Lung microvascular endothelial cell (primary cell): ENCODE data around the gene ACER3. TPM values are rescaled to one million over a fixed set of nuclear protein-coding genes. Genes with fewer than 3 reads are reported as not detected.
"Not testable (repeated sequence)": the region's sequence is repeated elsewhere in the genome, so short reads cannot be mapped to it uniquely, and the experiment has no call there.

Source experiments
- DNase-seq, 2 donors: peaks; one replicate each; pipeline versions ENCODE4 v3.0.0 to v3.0.0-alpha.2; 2010; ENCODE audit warnings: low read depth in 2 of 2
- total RNA-seq: library from RNA; depleted of rRNA; stranded (reverse); fragments of >200 nt; gene quantifications from 2 replicates; pipeline ENCODE4 v1.2.1, GENCODE V29; 2014

Gene ACER3
- total RNA-seq, result 10.7 and 13.5 TPM in 2 replicates

DNA sequence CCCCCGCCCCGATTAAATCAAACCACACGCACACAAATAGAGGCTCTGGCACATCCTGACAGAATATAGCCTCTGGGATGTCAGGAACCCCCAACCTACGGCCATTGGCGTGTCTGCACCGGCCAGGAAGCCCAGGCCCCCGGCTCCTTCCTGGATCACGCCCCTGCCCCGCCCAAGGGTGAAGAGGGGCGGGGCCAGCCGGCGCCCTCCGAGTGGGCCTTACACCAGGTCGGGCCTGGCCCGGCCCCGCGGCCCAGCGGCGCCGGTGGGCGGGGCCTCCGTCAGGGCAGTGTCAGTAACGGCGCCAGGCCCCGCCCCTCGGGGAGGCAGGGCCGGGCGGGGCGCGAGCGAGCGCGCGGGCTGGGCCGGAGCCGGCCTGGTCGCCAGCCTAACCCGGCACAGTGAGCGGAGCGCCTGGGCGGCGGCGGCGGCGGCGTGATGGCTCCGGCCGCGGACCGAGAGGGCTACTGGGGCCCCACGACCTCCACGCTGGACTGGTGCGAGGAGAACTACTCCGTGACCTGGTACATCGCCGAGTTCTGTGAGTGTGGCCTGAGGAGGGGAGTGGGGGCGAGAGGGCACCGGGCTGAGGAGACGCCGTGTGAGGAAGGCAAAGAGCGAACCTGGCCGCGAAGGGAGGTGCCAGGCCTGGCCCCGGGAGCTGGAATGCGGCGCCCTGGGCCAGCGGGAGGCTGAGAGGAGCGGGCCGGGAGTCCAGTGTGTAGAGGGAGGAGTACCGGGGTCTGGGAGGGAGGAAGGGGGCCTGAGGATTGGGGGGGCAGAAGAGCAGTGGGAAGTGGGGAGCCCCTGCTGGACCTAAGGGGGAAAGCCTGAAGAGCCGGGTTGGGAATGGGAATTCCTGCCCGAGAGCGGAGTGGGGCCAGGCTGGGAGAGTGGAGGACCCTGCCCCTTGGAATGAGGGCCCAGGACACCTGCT lies at the start of gene ACER3:
Gene ACER3 (plus strand): TSS at position 380 of the 937 bp plus-strand sequence. CDS start 59 bp downstream, at position 439.
- peak; percentile 90 to 95 for DNase-seq

DNA sequence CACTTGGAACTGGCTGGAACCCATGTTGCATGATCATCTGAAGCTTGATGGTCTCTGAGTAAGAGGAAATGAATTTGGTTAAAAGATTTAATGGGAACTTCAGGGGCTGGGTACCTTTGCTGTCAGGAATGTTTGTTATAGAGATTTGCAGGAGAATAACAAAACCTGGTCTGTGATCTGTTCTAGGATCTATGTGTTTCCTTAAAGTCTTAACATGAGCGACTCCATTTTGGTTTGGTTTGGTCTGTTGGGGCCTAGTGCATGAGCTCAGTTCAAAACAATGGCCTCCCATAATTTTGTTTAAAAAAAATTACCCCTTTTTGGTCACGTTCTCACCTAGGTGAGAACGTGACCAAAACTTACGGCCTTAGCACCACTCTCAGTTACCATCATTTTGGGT lies 49.5 kb upstream of the ACER3 start:
- no peak for DNase-seq

DNA sequence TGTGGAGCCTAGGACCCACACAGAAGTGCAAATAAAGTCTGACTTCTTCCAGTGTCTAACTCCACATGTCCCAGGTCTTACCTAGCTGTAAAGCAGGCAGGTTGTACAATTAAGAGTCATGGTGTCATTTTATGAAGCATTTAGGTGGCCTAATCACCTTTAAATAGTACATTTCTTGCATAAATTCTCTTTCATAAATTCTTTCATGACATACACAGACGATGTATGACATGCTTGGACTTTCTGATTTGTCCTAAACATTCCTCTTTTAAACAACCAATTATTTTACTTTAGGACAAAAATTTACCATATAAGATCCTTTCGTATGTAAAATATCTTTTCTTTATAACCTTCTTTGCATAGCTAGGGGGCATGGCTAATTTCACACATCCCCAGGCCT lies 46.3 kb upstream of the ACER3 start:
- no peak for DNase-seq

DNA sequence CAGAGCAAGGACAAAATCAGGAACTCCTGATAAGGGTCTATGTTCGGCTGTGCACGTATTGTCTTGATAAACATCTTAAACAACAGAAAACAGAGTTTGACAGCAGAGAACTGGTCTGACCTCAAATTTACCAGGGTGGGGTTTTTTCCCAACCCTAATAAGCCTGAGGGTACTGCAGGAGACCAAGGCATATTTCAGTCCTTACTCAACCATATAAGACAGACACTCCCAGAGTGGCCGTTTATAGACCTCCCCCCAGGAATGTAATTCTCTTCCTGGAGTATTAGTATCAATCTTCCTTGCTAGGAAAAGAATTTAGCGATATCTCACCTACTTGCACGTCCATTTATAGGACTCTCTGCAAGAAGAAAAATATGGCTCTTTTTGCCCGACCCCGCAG lies 45.0 kb upstream of the ACER3 start:
- not testable (repeated sequence) for DNase-seq

DNA sequence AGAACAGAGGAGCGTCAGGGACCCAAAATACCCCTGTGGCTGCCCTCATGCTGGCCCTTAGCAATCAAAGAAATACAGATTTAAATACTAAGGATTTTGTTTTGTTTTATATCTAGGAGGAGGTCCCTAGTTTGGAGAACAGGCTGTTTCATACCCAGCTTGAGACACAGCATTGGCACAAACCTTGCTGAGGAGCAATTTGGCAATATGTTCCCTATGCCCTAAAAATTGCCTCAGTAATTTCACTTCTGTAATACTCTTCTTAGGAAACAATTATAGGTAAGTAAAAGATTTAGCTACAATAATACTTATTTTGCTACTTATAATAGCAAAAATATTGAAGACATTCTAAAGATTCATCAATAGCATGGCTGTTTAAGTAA lies 40.5 kb upstream of the ACER3 start:
- no peak for DNase-seq

DNA sequence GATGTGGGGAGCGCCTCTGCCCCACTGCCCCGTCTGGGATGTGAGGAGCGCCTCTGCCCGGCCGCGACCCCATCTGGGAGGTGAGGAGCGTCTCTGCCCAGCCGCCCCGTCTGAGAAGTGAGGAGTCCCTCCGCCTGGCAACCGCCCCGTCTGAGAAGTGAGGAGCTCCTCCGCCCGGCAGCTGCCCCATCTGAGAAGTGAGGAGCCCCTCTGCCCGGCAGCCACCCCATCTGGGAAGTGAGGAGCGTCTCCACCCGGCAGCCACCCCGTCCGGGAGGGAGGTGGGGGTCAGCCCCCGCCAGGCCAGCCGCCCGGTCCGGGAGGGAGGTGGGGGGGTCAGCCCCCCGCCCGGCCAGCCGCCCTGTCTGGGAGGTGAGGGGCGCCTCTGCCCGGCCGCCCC lies 39.3 kb upstream of the ACER3 start:
- DNase-seq, result not testable (repeated sequence)

DNA sequence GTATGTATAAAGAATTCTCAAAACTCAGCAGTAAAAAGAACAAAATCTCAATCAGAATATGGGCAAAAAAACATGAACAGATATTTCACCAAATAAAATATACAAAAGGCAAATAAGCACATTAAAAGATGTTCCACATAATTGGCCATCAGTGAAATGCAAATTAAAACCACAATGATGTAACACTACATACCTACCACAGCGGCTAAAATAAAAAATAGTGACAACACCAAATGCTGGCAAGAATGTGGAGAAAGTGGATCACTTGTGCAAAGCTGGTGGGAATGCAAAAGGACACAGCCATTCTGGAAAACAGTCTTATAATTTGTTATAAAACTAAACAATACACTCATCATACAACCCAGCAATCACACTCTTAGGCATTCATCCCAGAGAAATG lies 38.3 kb upstream of the ACER3 start:
- no peak for DNase-seq

DNA sequence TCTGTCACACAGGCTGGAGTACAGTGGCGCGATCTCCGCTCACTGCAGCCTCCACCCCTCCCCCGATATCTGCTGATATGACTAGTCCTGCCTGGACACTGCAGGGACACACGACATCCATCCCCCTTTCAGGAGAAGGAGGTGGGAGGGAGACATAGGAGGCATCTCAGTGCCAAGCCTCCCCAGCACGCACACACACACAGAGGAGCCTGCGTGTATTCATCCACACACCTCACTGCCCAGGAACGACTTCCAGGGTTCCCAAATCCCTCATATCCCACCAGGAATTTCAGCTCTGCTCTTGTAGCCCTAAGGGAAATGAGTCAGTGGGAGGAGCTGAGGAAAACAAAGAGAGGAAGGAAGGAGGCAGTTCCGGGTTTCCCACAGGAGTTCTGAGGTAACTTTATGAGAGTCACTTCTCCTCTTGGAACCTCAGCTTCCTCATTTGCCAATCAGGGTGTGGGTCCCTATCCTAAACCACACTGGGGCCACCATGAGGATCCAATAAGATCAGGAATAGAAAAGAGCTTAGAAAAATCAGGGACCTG lies 37.2 kb upstream of the ACER3 start:
- peak; percentile 98 for DNase-seq

DNA sequence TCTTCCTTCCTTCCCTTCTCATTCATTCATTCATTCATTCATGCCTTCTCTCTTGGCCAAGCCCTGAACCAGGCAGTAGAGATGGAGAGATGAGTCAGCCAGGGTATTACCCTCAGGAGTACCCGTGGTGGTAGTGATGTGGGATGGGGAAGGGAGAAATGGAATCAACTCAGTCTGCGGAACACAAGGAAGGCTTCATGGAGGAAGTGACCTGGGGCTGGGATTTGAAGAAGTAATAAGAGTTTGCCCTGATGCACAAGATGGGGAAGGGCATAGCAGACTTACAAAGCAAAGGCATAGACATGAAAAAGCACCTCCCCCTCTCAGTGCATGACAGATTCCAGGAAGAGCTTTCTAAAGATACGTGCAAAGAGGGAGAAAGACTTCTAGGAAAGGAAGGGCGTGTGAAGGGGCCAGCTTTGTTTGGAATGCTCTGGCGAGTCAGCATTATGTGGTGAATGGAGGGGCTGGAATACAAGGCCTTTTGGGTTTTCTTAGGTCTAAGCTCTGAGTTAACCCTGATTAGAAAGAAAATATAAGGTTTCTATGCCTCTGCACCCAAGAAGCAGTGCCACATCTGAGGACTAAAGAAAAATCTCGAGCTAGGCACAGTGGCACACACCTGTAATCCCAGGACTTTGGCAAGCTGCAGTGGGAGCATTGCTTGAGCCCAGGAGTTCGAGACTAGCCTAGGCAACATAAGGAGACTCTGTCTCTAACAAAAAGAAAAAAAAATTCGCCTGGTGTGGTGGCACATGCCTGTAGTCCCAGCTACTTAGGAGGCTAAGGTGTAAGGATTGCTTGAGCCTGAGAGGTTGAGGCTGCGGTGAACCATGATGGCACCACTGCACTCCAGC lies 36.4 kb upstream of the ACER3 start:
- peak; percentile 66 to 88 for DNase-seq

DNA sequence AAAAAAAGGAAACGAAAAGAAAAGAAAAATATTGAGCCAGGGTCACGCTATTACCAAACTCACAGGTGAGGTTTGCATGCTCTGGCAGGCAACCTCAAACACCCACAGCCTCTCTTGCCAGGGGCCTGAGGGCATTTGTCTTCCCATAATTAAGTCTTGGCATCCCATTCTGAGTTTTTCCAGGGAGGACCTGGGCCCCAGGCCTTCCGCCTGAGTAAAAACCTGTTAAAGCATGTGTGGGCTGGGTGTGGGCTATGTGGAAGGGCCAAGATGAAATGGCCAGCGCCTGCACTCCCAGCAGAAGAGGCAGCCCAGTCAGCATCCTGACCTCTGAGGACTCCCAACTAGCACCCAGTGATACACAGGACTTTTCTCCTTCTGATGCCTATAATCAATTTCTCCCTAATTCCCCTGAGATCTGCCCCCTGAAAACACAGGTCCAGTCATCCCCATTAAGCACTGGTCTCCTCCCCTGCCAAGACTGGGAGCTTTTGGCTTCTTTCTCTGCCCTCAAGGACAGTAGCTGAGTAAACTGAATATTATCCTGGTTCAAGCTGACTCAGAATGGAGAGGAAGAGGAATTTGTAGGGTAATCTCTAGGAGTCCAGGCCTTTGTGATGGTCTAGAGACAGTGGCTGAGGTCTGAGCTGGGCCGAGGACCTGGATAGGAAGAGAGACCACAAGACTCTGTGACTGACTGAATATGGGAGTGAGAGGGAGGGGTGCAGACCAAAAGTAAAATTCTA lies 35.6 kb upstream of the ACER3 start:
- peak in 1 of 2 donors; percentile 63 for DNase-seq

DNA sequence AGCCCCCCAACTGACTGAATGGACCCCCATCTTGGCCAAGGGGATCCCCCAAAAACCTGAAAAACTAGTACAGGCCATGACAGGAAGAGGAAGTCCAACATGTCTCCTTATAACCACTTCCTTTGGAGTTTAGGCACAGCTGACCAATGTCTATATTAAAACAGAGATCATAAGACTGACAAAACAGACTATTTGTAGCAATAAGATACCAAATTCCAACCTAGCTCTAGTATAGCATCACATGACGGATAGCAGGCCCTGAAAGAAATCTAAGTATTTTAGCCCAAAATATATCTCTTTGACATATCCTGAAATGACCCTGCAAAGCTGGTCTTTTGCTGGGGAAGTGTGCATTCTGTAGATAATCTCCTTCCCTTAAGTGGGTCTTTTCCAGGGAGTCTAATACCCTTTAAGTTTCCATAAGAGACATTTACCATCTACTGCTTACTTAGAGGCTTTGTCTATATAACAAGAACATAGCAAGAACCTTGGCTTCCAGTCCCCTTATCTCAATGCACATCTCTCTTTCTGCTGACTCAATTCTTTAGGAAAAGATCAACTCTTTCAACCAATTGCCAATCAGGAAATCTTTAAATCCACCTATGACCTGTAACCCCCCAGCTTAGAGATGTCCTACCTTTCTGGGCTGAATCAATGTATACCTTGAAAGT lies 34.9 kb upstream of the ACER3 start:
- no peak for DNase-seq

DNA sequence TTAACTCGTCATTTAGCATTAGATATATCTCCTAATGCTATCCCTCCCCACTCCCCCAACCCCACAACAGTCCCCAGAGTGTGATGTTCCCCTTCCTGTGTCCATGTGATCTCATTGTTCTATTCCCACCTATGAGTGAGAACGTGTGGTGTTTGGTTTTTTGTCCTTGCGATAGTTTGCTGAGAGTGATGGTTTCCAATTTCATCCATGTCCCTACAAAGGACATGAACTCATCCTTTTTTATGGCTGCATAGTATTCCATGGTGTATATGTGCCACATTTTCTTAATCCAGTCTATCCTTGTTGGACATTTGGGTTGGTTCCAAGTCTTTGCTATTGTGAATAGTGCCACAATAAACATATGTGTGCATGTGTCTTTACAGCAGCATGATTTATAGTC lies 34.2 kb upstream of the ACER3 start:
- DNase-seq, result not testable (repeated sequence)

DNA sequence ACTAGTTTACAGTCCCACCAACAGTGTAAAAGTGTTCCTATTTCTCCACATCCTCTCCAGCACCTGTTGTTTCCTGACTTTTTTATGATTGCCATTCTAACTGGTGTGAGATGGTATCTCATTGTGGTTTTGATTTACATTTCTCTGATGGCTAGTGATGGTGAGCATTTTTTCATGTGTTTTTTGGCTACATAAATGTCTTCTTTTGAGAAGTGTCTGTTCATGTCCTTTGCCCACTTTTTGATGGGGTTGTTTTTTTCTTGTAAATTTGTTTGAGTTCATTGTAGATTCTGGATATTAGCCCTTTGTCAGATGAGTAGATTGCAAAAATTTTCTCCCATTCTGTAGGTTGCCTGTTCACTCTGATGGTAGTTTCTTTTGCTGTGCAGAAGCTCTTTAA lies 33.7 kb upstream of the ACER3 start:
- DNase-seq, result not testable (repeated sequence)

DNA sequence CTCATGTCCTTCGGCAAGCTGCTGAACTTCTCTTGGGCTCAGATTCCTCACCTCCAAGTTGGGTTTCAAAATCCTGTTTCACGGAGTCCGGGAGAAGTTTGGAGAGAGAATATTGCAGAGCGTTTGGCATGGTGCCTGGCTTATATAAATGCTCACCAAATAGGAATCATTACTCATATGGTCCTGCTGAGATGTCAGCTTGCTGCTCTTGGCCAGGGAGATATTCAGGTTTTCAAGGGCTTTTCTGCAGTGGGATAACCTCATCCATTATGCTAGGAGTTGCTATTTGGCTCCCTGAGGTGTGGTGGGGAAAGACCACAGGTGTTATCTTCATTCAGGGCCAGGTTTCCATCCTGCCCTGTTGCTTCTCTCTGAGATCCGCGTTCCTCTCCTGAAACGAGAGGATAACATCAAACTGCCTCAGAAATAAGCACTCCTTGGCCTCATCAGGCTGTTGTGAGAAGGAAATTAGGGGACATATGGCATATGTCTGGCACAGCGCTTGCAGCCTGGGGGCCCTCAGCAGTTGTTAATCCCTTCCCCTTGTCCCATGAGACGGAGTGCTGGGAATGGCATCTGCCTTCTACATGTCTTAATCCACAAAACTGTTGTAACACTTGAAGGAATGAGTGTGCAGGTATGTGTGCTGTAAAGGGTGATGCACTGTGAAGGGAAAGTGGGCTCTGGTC lies 29.9 kb upstream of the ACER3 start:
- peak; percentile 40 to 66 for DNase-seq

DNA sequence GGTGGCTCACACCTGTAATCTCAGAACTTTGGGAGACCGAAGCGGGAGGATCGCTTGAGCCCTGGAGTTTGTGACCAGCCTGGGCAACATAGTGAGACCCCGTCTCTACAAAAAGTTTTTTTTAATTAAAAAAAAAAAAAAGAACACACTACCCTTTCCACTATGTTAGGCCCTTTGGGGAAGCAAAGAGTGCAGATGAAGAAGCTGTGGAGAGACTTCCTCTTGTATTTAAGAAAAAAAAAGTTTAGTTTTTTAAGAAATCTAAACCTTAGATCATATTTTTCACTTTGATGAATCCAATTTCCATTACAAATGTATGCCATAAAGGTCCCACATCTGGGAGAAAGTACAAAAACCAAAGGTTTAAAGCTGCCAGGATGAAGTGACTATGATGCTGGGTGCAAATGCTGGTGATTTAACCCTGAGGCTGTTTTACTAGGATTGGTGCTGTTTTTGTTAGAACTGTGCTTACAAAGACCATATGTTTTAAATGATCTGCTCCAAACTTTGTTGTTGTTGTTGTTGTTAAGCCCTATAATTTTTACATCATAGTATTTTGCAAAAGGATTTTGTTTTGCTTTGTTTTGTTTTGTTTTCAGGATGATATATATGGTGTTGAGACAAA lies 28.9 kb upstream of the ACER3 start:
- no peak for DNase-seq

DNA sequence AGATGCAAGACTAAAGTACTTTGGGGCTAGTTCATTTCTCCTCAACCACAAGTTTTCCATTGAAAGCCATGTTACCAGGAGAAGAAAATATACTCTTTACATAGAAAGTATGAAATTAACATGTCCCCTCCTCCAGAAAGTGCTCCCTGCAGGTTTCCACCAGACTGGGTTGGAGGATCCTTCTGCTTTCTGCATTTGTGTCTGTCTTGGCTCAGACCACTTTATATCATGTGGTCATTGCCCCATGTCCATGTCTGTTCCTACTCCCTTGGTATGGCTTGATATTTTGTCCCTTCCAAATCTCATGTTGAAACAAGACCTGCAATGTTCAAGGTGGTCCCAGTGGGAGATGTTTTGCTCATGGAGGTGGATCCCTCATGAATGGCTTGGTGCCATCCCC lies 28.4 kb upstream of the ACER3 start:
- DNase-seq, result no peak

DNA sequence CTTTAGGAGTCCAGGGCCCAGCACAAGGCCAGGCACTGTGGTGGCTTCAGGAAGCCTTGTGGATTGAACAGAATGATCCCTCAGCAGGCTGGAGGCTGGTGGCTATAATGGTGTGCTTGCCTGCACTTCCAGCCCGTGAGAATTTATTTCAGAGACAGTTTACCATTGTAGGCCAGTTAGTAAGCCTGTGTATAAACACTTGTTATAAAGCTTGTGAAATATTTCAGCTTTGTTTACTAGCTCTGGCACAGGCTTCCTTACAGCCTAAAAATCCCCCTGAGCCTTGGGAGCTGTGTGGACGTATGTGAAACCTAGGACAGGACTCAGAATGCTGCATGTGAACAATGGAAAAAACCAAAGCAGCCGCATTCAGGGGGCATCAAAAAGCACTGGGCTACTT lies 26.6 kb upstream of the ACER3 start:
- DNase-seq, result no peak

DNA sequence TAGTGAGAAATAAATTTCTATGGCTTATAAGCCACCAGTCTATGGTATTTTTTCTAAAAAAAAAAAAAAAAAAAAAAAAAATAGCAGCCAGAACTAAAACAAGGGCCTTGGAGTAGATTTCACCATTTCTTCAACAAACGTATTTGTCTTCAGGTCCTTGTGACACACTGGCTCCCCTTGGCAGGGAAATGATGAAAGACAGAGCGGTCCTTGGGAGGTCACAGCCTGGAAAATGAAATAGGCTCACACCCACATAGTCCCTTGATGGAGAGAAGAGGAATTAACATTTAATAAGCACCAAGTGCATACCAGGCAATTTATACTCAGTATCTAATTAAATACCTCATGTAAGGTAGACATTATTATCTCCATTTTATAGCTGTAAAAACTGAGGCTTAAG lies 25.7 kb upstream of the ACER3 start:
- no peak for DNase-seq

DNA sequence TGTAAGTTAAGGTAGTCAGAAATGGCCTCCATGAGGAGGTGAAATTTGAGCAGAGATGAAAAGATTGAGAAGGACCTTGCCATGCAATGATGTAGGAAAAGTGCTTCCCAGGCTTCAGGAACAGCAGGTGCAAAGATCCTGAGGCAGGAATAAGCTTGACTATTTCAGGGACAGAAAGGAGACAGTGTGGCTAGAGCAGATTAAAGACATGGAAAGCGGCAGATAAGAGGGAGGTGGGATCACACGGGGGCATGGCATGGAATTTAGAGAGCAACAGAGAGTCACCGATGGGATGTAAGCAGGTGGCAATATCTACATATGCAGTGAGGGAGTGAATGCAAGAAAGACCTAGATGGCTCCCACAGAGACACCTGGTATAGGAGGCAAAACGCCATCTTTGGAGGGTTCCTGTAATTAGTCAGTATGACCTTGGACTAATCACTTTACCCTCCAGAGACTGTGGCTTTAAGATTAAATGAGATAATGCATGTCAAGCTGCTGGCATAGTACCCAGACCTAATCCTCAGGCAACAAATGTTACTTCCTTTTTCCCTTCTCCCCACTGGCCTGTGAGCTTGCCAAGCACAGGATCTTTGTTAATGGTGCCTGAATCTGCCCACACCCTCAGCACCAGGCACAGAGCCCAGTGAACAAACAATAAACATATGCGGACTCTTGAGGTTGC lies 24.6 kb upstream of the ACER3 start:
- DNase-seq, result peak; percentile 40 to 49
